ENCODE data around the gene ZNF566. TPM values are rescaled to one million over a fixed set of nuclear protein-coding genes. Genes with fewer than 3 reads are reported as not detected.

Gene ZNF566
- total RNA-seq, 4 donors from 2014 or later, result 6.4 to 24.4 (median 7.4) TPM

DNA sequence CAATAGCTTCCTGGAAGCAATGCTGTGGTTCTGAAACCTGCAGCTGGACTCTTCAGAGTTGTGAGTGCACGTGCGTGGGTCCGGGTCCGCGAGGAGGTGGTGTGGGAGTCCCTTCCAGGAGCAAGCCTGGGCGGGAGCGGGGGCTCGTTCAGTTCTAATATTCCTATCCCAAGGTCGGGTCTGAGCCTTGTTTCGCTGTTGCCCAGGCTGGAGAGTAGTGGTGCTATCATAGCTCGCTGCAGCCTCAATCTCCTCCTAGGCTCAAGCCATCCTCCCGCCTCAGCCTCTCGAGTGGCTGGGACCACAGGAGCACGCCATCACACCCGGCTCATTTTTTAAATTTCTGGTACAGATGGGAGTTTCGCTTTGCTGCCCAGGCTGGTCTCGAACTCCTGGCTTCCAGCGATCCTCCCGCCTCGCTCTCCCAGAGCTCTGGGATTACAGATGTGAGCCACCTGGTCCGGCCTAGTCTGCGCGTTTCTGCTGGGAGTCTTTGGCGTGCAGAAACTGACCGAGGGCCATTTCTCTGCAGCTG lies 71.5 kb downstream of the ZNF566 start:
- WGBS, result 17% methylated on average over 24 of the region's 25 CpGs
- H3K4me3 ChIP-seq, result peak overlapping the region; percentile 62
- H3K9me3 ChIP-seq, result no peaks in the 10 kb centered on the region
- peaks cover 16% of the 10 kb centered on the region for H3K27me3 ChIP-seq
- H3K36me3 ChIP-seq, result peaks cover 5% of the 10 kb centered on the region
- peak in 1 of 2 donors; percentile 58 for DNase-seq (ENCODE audit: low spot score in 2 of 2)
- H3K4me1 ChIP-seq, result peaks cover 13% of the 10 kb centered on the region
- peak overlapping the region; percentile 72 for H3K27ac ChIP-seq
- TF ChIP-seq EP300 (IDR thresholded peaks at IDR 0.05) (no peak), POLR2A (IDR thresholded peaks at IDR 0.05) (no peak), POLR2AphosphoS5 (IDR thresholded peaks at IDR 0.05) (no peak)
- TF ChIP-seq, protein P1, sequence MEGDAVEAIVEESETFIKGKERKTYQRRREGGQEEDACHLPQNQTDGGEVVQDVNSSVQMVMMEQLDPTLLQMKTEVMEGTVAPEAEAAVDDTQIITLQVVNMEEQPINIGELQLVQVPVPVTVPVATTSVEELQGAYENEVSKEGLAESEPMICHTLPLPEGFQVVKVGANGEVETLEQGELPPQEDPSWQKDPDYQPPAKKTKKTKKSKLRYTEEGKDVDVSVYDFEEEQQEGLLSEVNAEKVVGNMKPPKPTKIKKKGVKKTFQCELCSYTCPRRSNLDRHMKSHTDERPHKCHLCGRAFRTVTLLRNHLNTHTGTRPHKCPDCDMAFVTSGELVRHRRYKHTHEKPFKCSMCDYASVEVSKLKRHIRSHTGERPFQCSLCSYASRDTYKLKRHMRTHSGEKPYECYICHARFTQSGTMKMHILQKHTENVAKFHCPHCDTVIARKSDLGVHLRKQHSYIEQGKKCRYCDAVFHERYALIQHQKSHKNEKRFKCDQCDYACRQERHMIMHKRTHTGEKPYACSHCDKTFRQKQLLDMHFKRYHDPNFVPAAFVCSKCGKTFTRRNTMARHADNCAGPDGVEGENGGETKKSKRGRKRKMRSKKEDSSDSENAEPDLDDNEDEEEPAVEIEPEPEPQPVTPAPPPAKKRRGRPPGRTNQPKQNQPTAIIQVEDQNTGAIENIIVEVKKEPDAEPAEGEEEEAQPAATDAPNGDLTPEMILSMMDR (IDR thresholded peaks at IDR 0.05), result no peak

DNA sequence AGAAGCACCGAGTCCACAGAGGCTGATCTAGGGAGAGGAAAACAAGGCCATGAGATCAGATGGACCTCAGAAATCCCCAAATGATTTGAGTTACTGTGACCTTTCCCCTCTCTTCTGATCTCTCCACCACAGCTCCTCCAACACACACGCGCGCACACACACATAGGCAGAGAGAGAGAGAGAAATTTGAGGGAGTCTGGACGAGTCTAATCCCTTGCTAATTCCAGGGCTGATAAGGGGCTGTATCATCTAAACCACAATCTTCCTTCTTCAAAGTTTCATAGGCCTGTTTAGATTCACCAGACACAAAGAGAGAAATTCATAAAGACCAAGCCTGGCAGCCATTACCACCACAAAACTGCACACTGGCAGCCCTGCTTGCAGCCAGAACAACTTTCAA lies 79.5 kb downstream of the ZNF566 start:
- Histone ChIP-seq H3K4me1 (no peaks in the 10 kb centered on the region), H3K9me3 (peaks cover 3% of the 10 kb centered on the region), H3K4me3 (no peak overlapping the region), H3K27me3 (no peaks in the 10 kb centered on the region), H3K27ac (no peak overlapping the region), H3K36me3 (peaks cover 56% of the 10 kb centered on the region)
- WGBS, result 75% methylated on average over 5 of the region's 5 CpGs
- TF ChIP-seq EP300 (IDR thresholded peaks at IDR 0.05) (no peak), POLR2AphosphoS5 (IDR thresholded peaks at IDR 0.05) (no peak), POLR2A (IDR thresholded peaks at IDR 0.05) (no peak)
- TF ChIP-seq, protein P1 (IDR thresholded peaks at IDR 0.05), result no peak
- no peak for DNase-seq (ENCODE audit: low spot score in 2 of 2)

DNA sequence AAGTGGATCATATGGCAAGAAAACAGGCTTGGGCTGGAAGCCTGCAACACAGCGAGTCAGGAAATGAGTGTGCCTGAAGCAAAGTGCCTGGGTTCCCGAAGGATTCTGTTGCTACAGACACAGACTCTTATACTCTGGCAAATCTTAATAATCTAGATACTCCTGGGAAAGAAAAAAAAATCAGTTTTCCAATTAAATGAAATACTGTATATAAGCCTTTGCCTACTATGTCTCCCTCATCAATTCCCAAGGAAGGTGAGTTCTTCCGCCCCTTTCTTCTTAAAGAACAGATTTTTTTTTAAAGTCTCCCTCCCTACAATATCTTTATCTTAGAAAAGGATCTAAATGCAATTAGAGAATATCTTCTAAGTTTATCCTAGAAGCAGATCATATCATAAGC lies 81.3 kb downstream of the ZNF566 start:
- no peak for DNase-seq (ENCODE audit: low spot score in 2 of 2)
- H3K9me3 ChIP-seq, result peaks cover 3% of the 10 kb centered on the region
- no peak overlapping the region for H3K27ac ChIP-seq
- no peaks in the 10 kb centered on the region for H3K27me3 ChIP-seq
- WGBS, result 86% methylated on average over 3 of the region's 3 CpGs
- H3K4me1 ChIP-seq, result no peaks in the 10 kb centered on the region
- peaks cover 69% of the 10 kb centered on the region for H3K36me3 ChIP-seq
- TF ChIP-seq POLR2A (IDR thresholded peaks at IDR 0.05) (no peak), POLR2AphosphoS5 (IDR thresholded peaks at IDR 0.05) (no peak), EP300 (IDR thresholded peaks at IDR 0.05) (no peak)
- TF ChIP-seq, protein P1 (IDR thresholded peaks at IDR 0.05), result no peak
- H3K4me3 ChIP-seq, result no peak overlapping the region

DNA sequence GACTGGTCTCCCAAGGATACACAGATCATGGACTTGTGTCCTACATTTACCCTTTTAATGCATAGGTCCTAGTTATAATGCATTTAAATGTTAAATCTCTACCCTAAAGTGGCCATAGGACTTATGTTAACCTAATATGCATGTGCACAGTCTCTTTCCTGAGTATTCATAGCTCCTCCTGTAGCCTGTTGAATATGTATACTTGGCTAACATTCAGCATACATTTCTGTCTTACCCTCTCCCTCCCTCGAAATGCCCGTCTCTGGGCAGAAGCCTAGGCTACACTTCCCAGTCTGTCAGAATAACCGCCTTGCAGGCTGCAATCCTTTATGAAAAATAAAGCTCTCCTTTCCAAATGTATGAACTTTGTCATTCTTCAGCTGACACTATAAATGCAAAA lies 84.9 kb downstream of the ZNF566 start:
- Histone ChIP-seq H3K27ac (no peak overlapping the region), H3K9me3 (peaks cover 12% of the 10 kb centered on the region), H3K36me3 (peaks cover 82% of the 10 kb centered on the region), H3K27me3 (no peaks in the 10 kb centered on the region), H3K4me1 (no peaks in the 10 kb centered on the region), H3K4me3 (no peak overlapping the region)
- no peak for DNase-seq (ENCODE audit: low spot score in 2 of 2)
- TF ChIP-seq EP300 (IDR thresholded peaks at IDR 0.05) (no peak), POLR2AphosphoS5 (IDR thresholded peaks at IDR 0.05) (no peak), POLR2A (IDR thresholded peaks at IDR 0.05) (no peak)
- TF ChIP-seq, protein P1 (IDR thresholded peaks at IDR 0.05), result no peak
- whole genome bisulfite sequencing, result 97% methylated on average over 3 of the region's 3 CpGs

DNA sequence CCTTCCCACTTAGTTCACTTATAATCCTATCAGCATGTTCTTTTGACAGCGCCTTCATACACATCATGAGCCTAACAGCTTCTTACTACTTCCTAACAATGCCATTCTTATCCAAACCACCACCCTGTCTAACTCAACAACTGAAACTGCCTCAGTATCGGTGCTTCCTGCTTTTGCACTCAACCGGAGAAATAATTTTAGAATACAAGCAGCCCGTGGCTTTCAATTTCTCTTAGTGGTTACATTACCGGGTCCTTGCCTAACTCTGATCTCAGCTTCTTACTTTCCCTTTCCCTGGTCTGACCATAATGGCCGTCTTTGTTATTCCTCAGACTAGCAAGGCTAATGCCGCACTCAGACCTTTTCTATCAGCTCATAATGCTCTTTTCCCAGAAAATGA lies 87.9 kb downstream of the ZNF566 start:
- H3K27ac ChIP-seq, result no peak overlapping the region
- H3K4me1 ChIP-seq, result no peaks in the 10 kb centered on the region
- H3K27me3 ChIP-seq, result no peaks in the 10 kb centered on the region
- H3K36me3 ChIP-seq, result peaks cover 64% of the 10 kb centered on the region
- 92% methylated on average over 7 of the region's 7 CpGs for WGBS
- H3K4me3 ChIP-seq, result no peak overlapping the region
- DNase-seq (ENCODE audit: low spot score in 2 of 2), result no peak
- H3K9me3 ChIP-seq, result peaks cover 13% of the 10 kb centered on the region
- TF ChIP-seq, protein P1 (IDR thresholded peaks at IDR 0.05), result no peak
- TF ChIP-seq POLR2A (IDR thresholded peaks at IDR 0.05) (no peak), EP300 (IDR thresholded peaks at IDR 0.05) (no peak), POLR2AphosphoS5 (IDR thresholded peaks at IDR 0.05) (no peak)

Measured in suprapubic skin (tissue), 4 donors.